Endodermal cell (in vitro differentiated cells): ENCODE data around the gene DOCK4. TPM values are rescaled to one million over a fixed set of nuclear protein-coding genes. Genes with fewer than 3 reads are reported as not detected.

Source experiments
- DNase-seq: peaks from one replicate; pipeline ENCODE4 v3.0.0-alpha.2; 2017
- H3K27ac ChIP-seq: 2 replicates; pipeline ENCODE4 v1.5.1; 2013; ENCODE audit warnings: mild to moderate bottlenecking, low read depth, low read length, moderate library complexity
- H3K27me3 ChIP-seq: 2 replicates; pipeline ENCODE4 v1.6.1; 2013; ENCODE audit warnings: mild to moderate bottlenecking, low read length, moderate library complexity; ENCODE audit not compliant: insufficient read depth, control insufficient read depth, poor library complexity, severe bottlenecking
- H3K36me3 ChIP-seq: 2 replicates; pipeline ENCODE4 v1.7.0; 2013; ENCODE audit warnings: mild to moderate bottlenecking, low read length, moderate library complexity; ENCODE audit not compliant: control insufficient read depth, insufficient read depth
- H3K4me1 ChIP-seq: one replicate; pipeline ENCODE4 v1.7.0; 2013; ENCODE audit warnings: low read length; ENCODE audit not compliant: control insufficient read depth, insufficient read depth
- H3K4me3 ChIP-seq: 2 replicates; pipeline ENCODE4 v1.5.1; 2013; ENCODE audit warnings: mild to moderate bottlenecking, low read length, moderate library complexity
- H3K9ac ChIP-seq: 2 replicates; pipeline ENCODE4 v1.6.1; 2013; ENCODE audit warnings: mild to moderate bottlenecking, low read length, moderate library complexity; ENCODE audit not compliant: poor library complexity, severe bottlenecking; ENCODE audit errors: extremely low read depth
- H3K9me3 ChIP-seq: 2 replicates; pipeline ENCODE4 v1.6.1; 2013; ENCODE audit warnings: mild to moderate bottlenecking, low read length, moderate library complexity; ENCODE audit not compliant: control insufficient read depth
- H3K27ac Mint-ChIP-seq: 2 replicates; pipeline ENCODE4 v1.8.0; 2020; ENCODE audit warnings: mixed read lengths
- H3K27me3 Mint-ChIP-seq: 2 replicates; pipeline ENCODE4 v1.8.0; 2021; ENCODE audit warnings: mild to moderate bottlenecking, mixed read lengths; ENCODE audit not compliant: insufficient read depth
- H3K36me3 Mint-ChIP-seq: 2 replicates; pipeline ENCODE4 v1.8.0; 2020; ENCODE audit warnings: low read depth, mixed read lengths
- H3K4me1 Mint-ChIP-seq: 2 replicates; pipeline ENCODE4 v1.8.0; 2020; ENCODE audit warnings: mixed read lengths
- H3K4me3 Mint-ChIP-seq: 2 replicates; pipeline ENCODE4 v1.8.0; 2020; ENCODE audit warnings: mild to moderate bottlenecking, moderate library complexity, mixed read lengths
- H3K9me3 Mint-ChIP-seq: 2 replicates; pipeline ENCODE4 v1.8.0; 2020; ENCODE audit warnings: mild to moderate bottlenecking, mixed read lengths
- CTCF ChIP-seq: fragments of 200-600 bp; sonication (generic); conservative IDR thresholded peaks from 2 replicates; pipeline ENCODE4 v1.5.0; 2021; ENCODE audit warnings: antibody characterized with exemption, mild to moderate bottlenecking
- WGBS, 2 experiments: methylation state at CpG; one replicate each; pipeline versions ENCODE4 v1.1.5 to v1.1.7; 2013; ENCODE audit warnings: missing lambda C conversion rate in 2 of 2, mixed read lengths in 1 of 2; ENCODE audit not compliant: insufficient coverage in 1 of 2, insufficient read length in 1 of 2; 5-methylcytosine and 5-hydroxymethylcytosine counted together
- total RNA-seq, 2 donors: library from RNA; stranded (reverse); fragmentation: NEBNext Ultra II Directional in 1 of 2; extraction: Animal tissue kit (Norgen Biotek cat#: 25700) in 1 of 2; gene quantifications; 2 replicates in 1 of 2; 3 replicates in 1 of 2; pipeline ENCODE4 v1.2.1, GENCODE V29; 2021

The DOCK4 gene
- total RNA-seq, 2 donors from 2014 or later: 11.2 to 15.3 TPM

DNA sequence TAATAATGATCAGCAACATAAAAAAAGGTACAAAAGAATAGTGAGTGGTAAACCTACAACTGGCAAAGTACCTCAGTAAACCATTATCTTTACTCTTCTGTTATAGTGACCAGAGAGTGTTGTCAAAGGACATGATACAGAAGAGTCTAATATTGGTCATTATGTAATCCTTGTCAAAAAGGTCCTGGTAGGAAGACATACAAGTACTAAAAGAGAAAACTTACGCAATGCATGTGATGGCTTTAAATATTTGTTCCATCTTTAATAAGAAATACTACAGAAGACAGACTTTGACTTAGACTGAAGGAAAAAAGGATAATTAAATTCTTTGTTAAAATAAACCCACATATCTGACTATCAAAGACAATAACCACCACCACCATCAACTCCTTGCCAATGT, 6.5 kb downstream of the DOCK4 start:
- DNase-seq: no peak
- no peaks in the 10 kb centered on the region for H3K36me3 Mint-ChIP-seq
- H3K27ac Mint-ChIP-seq: no peak overlapping the region
- TF ChIP-seq CTCF: no peak
- WGBS, 2 experiments: 100% methylated on average over 1 of the region's 1 CpG; no CpG with 5 or more reads in 1 of the 2 experiments
- H3K9me3 Mint-ChIP-seq: peaks cover 2% of the 10 kb centered on the region
- H3K9me3 ChIP-seq: no peaks in the 10 kb centered on the region
- H3K9ac ChIP-seq: no peak overlapping the region
- no peak overlapping the region for H3K4me3 Mint-ChIP-seq
- H3K4me3 ChIP-seq: no peak overlapping the region
- H3K36me3 ChIP-seq: no peaks in the 10 kb centered on the region
- no peaks in the 10 kb centered on the region for H3K27me3 Mint-ChIP-seq
- H3K27ac ChIP-seq: no peak overlapping the region
- H3K27me3 ChIP-seq: no peaks in the 10 kb centered on the region
- H3K4me1 Mint-ChIP-seq: peaks cover 26% of the 10 kb centered on the region
- no peaks in the 10 kb centered on the region for H3K4me1 ChIP-seq

DNA sequence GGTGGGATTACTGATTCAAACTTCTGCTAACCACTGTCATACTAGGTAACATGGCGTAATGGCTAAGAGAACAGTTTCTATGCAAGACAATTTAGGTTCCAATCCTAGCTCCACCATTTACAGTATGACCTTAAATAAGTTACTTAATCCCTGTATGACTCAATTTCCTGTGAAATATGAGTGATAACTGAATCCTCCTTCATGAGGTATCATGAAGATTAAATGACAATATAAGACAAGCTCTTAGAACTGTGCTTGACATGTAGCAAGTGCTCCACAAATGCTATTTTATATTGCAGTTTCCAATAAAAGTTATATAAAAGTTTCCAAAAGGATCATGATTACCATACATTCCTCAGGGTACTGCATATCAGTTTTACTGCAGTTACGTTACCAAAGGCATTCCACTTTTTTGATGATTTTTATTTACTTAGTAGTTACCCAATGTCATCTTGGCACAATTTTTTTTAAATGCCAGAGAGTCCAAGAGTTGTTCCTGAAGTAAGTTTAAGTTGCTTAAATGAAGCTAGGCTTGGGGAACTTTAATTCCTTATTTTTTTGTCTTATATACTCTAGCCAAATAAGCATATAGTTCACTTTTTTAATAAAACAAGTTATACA, 7.1 kb downstream of the DOCK4 start:
- H3K36me3 Mint-ChIP-seq: no peaks in the 10 kb centered on the region
- H3K27me3 Mint-ChIP-seq: no peaks in the 10 kb centered on the region
- WGBS, 2 experiments: 92 to 100% methylated on average over 1 to 2 of the region's 2 CpGs
- Histone ChIP-seq H3K27ac (no peak overlapping the region), H3K36me3 (no peaks in the 10 kb centered on the region), H3K4me1 (no peaks in the 10 kb centered on the region), H3K9me3 (no peaks in the 10 kb centered on the region), H3K27me3 (no peaks in the 10 kb centered on the region), H3K4me3 (no peak overlapping the region), H3K9ac (no peak overlapping the region)
- H3K4me3 Mint-ChIP-seq: no peak overlapping the region
- DNase-seq: no peak
- peaks cover 22% of the 10 kb centered on the region for H3K4me1 Mint-ChIP-seq
- no peak overlapping the region for H3K27ac Mint-ChIP-seq
- no peak for TF ChIP-seq CTCF
- H3K9me3 Mint-ChIP-seq: peaks cover 2% of the 10 kb centered on the region

DNA sequence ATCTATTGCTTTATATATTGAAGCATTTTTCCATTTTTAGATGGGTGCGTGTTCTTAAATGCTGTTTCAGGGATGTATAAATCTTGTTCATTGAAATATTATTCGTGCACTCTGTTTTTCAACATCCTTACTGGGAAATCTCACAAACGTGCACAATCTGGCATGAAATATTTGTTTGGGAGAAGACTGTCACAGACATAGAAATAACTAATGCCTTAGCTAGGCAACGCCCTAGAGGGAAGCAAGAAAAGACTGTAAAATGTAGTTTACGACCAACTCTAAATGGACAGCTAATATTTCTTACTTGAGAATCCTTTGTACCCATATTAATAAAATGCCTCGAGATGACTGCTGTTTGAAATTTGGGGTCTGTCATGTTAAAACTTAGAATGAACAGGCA, 8.9 kb downstream of the DOCK4 start:
- Histone ChIP-seq H3K9me3 (no peaks in the 10 kb centered on the region), H3K4me3 (no peak overlapping the region), H3K27ac (no peak overlapping the region), H3K9ac (no peak overlapping the region), H3K27me3 (no peaks in the 10 kb centered on the region), H3K36me3 (no peaks in the 10 kb centered on the region), H3K4me1 (no peaks in the 10 kb centered on the region)
- H3K4me1 Mint-ChIP-seq: peaks cover 12% of the 10 kb centered on the region
- no peak overlapping the region for H3K27ac Mint-ChIP-seq
- DNase-seq: no peak
- peaks cover 2% of the 10 kb centered on the region for H3K9me3 Mint-ChIP-seq
- H3K36me3 Mint-ChIP-seq: no peaks in the 10 kb centered on the region
- TF ChIP-seq CTCF: no peak
- no peaks in the 10 kb centered on the region for H3K27me3 Mint-ChIP-seq
- H3K4me3 Mint-ChIP-seq: no peak overlapping the region
- 92 to 97% methylated on average over 5 to 6 of the region's 6 CpGs for WGBS, 2 experiments
